Measurements from ENCODE around the gene STRA8.

GRCh38 chr7:135208102-135208793, 25.4 kb upstream of the STRA8 start:
- TF ChIP-seq EZH2 (optimal IDR thresholded peaks at IDR 0.05; ENCODE audit: low read depth, low read length) = no peak
- no peak for TF ChIP-seq CTCF (IDR thresholded peaks at IDR 0.05; ENCODE audit: low read length)

Measured in MM.1S (cell line).